ENCODE data around the gene RNASEH1. TPM values are rescaled to one million over a fixed set of nuclear protein-coding genes. Genes with fewer than 3 reads are reported as not detected.
"Not testable (repeated sequence)": the region's sequence is repeated elsewhere in the genome, so short reads cannot be mapped to it uniquely, and the experiment has no call there.

The RNASEH1 gene
- total RNA-seq, 6 experiments from 2014 or later: 8.3 to 12.2 (median 10.0) TPM

GRCh38 chr2:3572620-3573019, 14.5 kb upstream of the RNASEH1 start:
- no peak for DNase-seq
- WGBS (ENCODE audit: insufficient coverage, low coverage, low lambda C conversion rate, missing lambda C conversion rate): 57% methylated on average over 2 of the region's 2 CpGs
- H3K4me1 ChIP-seq: peaks cover 0 to 25% (median 4%) of the 10 kb centered on the region in 4 donors
- H3K4me3 ChIP-seq: no peak overlapping the region
- H3K9me3 ChIP-seq: no peaks in the 10 kb centered on the region
- ATAC-seq: no peak
- TF ChIP-seq POLR2A (IDR thresholded peaks at IDR 0.05): no peak
- H3K27me3 ChIP-seq: no peaks in the 10 kb centered on the region
- peaks cover 0 to 12% (median 3%) of the 10 kb centered on the region in 4 donors for H3K36me3 ChIP-seq
- no peak overlapping the region for H3K27ac ChIP-seq
- intact Hi-C loops (cut with DNase I): no loop called here

GRCh38 chr2:3571284-3571683, 13.2 kb upstream of the RNASEH1 start:
- H3K4me1 ChIP-seq: peaks cover 0 to 13% (median 2%) of the 10 kb centered on the region in 4 donors
- no peak overlapping the region for H3K27ac ChIP-seq
- WGBS (ENCODE audit: insufficient coverage, low coverage, low lambda C conversion rate, missing lambda C conversion rate): 73% methylated on average over 8 of the region's 8 CpGs
- H3K9me3 ChIP-seq: no peaks in the 10 kb centered on the region
- TF ChIP-seq POLR2A (IDR thresholded peaks at IDR 0.05): no peak
- TF ChIP-seq CTCF (IDR thresholded peaks at IDR 0.05): no peak
- ATAC-seq (no peak), DNase-seq (no peak)
- intact Hi-C loops (cut with DNase I): no loop called here
- no peak overlapping the region for H3K4me3 ChIP-seq
- no peaks in the 10 kb centered on the region for H3K27me3 ChIP-seq
- no peaks in the 10 kb centered on the region for H3K36me3 ChIP-seq

- ATAC-seq; H3K9me3 ChIP-seq; H3K27me3 ChIP-seq; H3K4me3 ChIP-seq; intact Hi-C loops (cut with DNase I); H3K36me3 ChIP-seq; H3K4me1 ChIP-seq; DNase-seq; H3K27ac ChIP-seq: not testable (repeated sequence)
- WGBS (ENCODE audit: insufficient coverage, low coverage, low lambda C conversion rate, missing lambda C conversion rate): 89% methylated on average over 9 of the region's 23 CpGs
Observed at GRCh38 chr2:3569656-3570055, 11.5 kb upstream of the RNASEH1 start.

- intact Hi-C loops (cut with DNase I): no loop called here
- 88% methylated on average over 8 of the region's 9 CpGs for whole genome bisulfite sequencing (ENCODE audit: insufficient coverage, low coverage, low lambda C conversion rate, missing lambda C conversion rate)
Observed at GRCh38 chr2:3566806-3567205, 8.7 kb upstream of the RNASEH1 start.

GRCh38 chr2:3565117-3565516, 7.0 kb upstream of the RNASEH1 start:
- no peaks in the 10 kb centered on the region for H3K36me3 ChIP-seq
- H3K4me1 ChIP-seq: no peaks in the 10 kb centered on the region
- no peak overlapping the region for H3K4me3 ChIP-seq
- no peak for ATAC-seq
- H3K9me3 ChIP-seq: no peaks in the 10 kb centered on the region
- intact Hi-C loops (cut with DNase I): no loop called here
- no peaks in the 10 kb centered on the region for H3K27me3 ChIP-seq
- H3K27ac ChIP-seq: no peak overlapping the region
- TF ChIP-seq CTCF (IDR thresholded peaks at IDR 0.05) (no peak), POLR2A (IDR thresholded peaks at IDR 0.05) (no peak)
- WGBS (ENCODE audit: insufficient coverage, low coverage, low lambda C conversion rate, missing lambda C conversion rate): 76% methylated on average over 6 of the region's 6 CpGs
- DNase-seq: no peak

More at GRCh38 chr2:3566806-3567205, 8.7 kb upstream of the RNASEH1 start:
- Histone ChIP-seq H3K27ac (no peak overlapping the region), H3K36me3 (no peaks in the 10 kb centered on the region), H3K4me1 (no peaks in the 10 kb centered on the region), H3K4me3 (no peak overlapping the region), H3K9me3 (no peaks in the 10 kb centered on the region), H3K27me3 (no peaks in the 10 kb centered on the region)
- TF ChIP-seq CTCF (IDR thresholded peaks at IDR 0.05): no peak
- DNase-seq: no peak
- no peak for ATAC-seq

GRCh38 chr2:3563521-3563976, 5.4 kb upstream of the RNASEH1 start:
- Histone ChIP-seq H3K9me3 (no peaks in the 10 kb centered on the region), H3K27me3 (no peaks in the 10 kb centered on the region), H3K4me1 (no peaks in the 10 kb centered on the region), H3K4me3 (no peak overlapping the region), H3K36me3 (no peaks in the 10 kb centered on the region), H3K27ac (no peak overlapping the region)
- intact Hi-C loops (cut with DNase I): no loop called here
- ATAC-seq: no peak
- DNase-seq: no peak
- 100% methylated on average over 1 of the region's 5 CpGs for WGBS (ENCODE audit: insufficient coverage, low coverage, low lambda C conversion rate, missing lambda C conversion rate)
- no peak for TF ChIP-seq CTCF (IDR thresholded peaks at IDR 0.05)
- no peak for TF ChIP-seq POLR2A (IDR thresholded peaks at IDR 0.05)
